ENCODE measurements around the gene LEF1. TPM values are rescaled to one million over a fixed set of nuclear protein-coding genes. Genes with fewer than 3 reads are reported as not detected.

The LEF1 gene
- total RNA-seq, 1 experiment from 2014 or later, result 0.79 TPM

DNA sequence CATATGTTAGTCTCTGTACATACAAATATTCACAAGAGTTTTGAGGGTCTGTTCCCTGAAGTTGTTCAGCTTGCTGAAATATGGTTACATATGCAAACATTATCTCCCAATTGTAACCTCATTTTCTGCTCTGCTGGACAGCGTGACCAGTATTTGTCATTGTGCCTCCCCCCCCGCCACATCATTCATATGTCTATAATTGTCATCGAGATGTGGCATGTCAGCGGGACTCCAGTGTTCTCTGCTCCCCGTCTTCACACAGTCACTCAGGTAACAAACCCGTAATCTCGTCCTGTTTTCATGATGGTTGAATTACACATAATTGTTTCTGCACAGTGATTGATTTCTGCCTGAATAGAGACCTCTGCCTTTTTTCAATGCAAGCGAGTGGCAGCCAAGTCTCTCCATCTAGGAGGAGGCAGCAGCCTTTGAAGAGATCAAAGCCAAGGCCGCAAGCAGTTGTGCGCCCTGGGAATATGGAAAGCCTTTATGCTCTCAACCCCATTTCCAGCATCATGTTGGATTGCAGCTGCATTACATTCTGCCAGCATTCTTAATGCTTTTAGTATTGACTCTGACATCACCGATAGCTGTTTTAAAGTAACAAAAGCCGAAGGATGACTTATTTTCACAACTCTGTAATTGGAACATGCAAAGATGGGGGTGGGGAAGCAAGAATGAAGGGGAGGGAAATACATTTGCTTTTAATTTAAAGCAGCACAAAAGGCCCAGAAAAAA lies 27.4 kb downstream of the LEF1 start (continued):
- TF ChIP-seq, protein P1, sequence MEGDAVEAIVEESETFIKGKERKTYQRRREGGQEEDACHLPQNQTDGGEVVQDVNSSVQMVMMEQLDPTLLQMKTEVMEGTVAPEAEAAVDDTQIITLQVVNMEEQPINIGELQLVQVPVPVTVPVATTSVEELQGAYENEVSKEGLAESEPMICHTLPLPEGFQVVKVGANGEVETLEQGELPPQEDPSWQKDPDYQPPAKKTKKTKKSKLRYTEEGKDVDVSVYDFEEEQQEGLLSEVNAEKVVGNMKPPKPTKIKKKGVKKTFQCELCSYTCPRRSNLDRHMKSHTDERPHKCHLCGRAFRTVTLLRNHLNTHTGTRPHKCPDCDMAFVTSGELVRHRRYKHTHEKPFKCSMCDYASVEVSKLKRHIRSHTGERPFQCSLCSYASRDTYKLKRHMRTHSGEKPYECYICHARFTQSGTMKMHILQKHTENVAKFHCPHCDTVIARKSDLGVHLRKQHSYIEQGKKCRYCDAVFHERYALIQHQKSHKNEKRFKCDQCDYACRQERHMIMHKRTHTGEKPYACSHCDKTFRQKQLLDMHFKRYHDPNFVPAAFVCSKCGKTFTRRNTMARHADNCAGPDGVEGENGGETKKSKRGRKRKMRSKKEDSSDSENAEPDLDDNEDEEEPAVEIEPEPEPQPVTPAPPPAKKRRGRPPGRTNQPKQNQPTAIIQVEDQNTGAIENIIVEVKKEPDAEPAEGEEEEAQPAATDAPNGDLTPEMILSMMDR (IDR thresholded peaks at IDR 0.05 in 2 of 3, conservative IDR thresholded peaks at IDR 0.05 in 1 of 3; ENCODE audit: borderline replicate concordance in 1 of 3, insufficient read depth in 1 of 3, low read depth in 2 of 3, low read length in 2 of 3), result no peak
- TF ChIP-seq RAD21 (IDR thresholded peaks at IDR 0.05; ENCODE audit: low read depth) (no peak), SIN3A (IDR thresholded peaks at IDR 0.05; ENCODE audit: low read depth) (no peak), ZFX (IDR thresholded peaks at IDR 0.05) (no peak), ZNF274 (IDR thresholded peaks at IDR 0.05; ENCODE audit: low read depth, low read length) (no peak), EZH2phosphoT487 (IDR thresholded peaks at IDR 0.05; ENCODE audit: borderline replicate concordance) (no peak)
- TF ChIP-seq, protein P2, sequence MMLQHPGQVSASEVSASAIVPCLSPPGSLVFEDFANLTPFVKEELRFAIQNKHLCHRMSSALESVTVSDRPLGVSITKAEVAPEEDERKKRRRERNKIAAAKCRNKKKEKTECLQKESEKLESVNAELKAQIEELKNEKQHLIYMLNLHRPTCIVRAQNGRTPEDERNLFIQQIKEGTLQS (IDR thresholded peaks at IDR 0.05), result no peak
- TF ChIP-seq, protein P3, sequence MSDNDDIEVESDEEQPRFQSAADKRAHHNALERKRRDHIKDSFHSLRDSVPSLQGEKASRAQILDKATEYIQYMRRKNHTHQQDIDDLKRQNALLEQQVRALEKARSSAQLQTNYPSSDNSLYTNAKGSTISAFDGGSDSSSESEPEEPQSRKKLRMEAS (IDR thresholded peaks at IDR 0.05), result no peak

DNA sequence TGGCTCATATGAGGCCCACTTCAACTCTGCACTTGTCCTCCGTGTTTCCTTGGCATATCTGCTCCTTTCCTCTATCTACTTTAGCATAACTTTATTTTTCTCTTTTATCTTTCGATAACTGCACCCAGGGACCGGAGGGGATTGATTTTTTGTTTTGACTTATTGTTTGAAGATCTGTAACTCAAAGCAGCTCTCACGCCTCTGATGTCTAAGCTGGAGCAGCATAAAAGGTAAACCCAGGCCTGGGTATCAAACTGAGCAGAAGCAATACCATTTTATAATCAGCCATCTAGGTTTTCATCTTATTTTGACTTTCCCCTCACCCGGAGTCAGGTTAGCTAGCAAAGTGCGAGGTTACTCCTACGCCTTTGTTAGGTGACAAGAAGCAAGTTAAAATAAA lies 28.4 kb downstream of the LEF1 start:
- no peak overlapping the region for H2AFZ ChIP-seq (ENCODE audit: low read depth, low read length, poor library complexity, severe bottlenecking)
- H3K9me2 ChIP-seq (ENCODE audit: insufficient read depth), result no peaks in the 10 kb centered on the region
- ATAC-seq (no peak), DNase-seq (ENCODE audit: low read depth, low spot score) (no peak)
- TF ChIP-seq POLR2A (IDR thresholded peaks at IDR 0.05; ENCODE audit: borderline replicate concordance, extremely low read depth, insufficient read depth, insufficient read length), result no peak
- TF ChIP-seq EZH2phosphoT487 (IDR thresholded peaks at IDR 0.05; ENCODE audit: borderline replicate concordance), result no peak
- no peak for TF ChIP-seq ELF1 (IDR thresholded peaks at IDR 0.05; ENCODE audit: borderline replicate concordance, low read depth)
- TF ChIP-seq SP1 (IDR thresholded peaks at IDR 0.05; ENCODE audit: low read depth), result no peak
- TF ChIP-seq, protein P4, sequence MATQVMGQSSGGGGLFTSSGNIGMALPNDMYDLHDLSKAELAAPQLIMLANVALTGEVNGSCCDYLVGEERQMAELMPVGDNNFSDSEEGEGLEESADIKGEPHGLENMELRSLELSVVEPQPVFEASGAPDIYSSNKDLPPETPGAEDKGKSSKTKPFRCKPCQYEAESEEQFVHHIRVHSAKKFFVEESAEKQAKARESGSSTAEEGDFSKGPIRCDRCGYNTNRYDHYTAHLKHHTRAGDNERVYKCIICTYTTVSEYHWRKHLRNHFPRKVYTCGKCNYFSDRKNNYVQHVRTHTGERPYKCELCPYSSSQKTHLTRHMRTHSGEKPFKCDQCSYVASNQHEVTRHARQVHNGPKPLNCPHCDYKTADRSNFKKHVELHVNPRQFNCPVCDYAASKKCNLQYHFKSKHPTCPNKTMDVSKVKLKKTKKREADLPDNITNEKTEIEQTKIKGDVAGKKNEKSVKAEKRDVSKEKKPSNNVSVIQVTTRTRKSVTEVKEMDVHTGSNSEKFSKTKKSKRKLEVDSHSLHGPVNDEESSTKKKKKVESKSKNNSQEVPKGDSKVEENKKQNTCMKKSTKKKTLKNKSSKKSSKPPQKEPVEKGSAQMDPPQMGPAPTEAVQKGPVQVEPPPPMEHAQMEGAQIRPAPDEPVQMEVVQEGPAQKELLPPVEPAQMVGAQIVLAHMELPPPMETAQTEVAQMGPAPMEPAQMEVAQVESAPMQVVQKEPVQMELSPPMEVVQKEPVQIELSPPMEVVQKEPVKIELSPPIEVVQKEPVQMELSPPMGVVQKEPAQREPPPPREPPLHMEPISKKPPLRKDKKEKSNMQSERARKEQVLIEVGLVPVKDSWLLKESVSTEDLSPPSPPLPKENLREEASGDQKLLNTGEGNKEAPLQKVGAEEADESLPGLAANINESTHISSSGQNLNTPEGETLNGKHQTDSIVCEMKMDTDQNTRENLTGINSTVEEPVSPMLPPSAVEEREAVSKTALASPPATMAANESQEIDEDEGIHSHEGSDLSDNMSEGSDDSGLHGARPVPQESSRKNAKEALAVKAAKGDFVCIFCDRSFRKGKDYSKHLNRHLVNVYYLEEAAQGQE (IDR thresholded peaks at IDR 0.05; ENCODE audit: low read depth), result no peak
- no peak for TF ChIP-seq POLR2AphosphoS5 (IDR thresholded peaks at IDR 0.05; ENCODE audit: low read depth, low read length)
- TF ChIP-seq, protein P3 (IDR thresholded peaks at IDR 0.05), result no peak
- TF ChIP-seq CBX3 (IDR thresholded peaks at IDR 0.05; ENCODE audit: low read depth), result no peak
- no peaks in the 10 kb centered on the region for H3K27me3 ChIP-seq (ENCODE audit: insufficient read depth, low read length)
- POLR2A ChIA-PET, result no interaction called here
- H3K9me3 ChIP-seq (ENCODE audit: control insufficient read depth in 1 of 2, insufficient read depth in 1 of 2, low read depth in 1 of 2, low read length in 2 of 2), result no peaks in the 10 kb centered on the region
- H3K27ac ChIP-seq (ENCODE audit: low read depth, low read length), result no peak overlapping the region
- H3K4me1 ChIP-seq (ENCODE audit: control insufficient read depth in 1 of 2, insufficient read depth in 2 of 2, low read length in 2 of 2), result peaks cover 0 to 5% of the 10 kb centered on the region in 2 experiments; a peak in 3 of 4 replicates
- H3K36me3 ChIP-seq (ENCODE audit: control insufficient read depth in 1 of 2, insufficient read depth in 2 of 2, low read length in 2 of 2), result no peaks in the 10 kb centered on the region
- H3K79me2 ChIP-seq (ENCODE audit: insufficient read depth, low read length), result no peaks in the 10 kb centered on the region
- no peak overlapping the region for H3K9ac ChIP-seq (ENCODE audit: low read length)
- BruUV-seq (replicated peaks), result no TSS peak
- H3K4me2 ChIP-seq (ENCODE audit: low read length), result no peak overlapping the region
- H4K20me1 ChIP-seq (ENCODE audit: insufficient read depth), result no peaks in the 10 kb centered on the region
- CTCF ChIA-PET, result no interaction called here
- intact Hi-C loops (cut with micrococcal nuclease), result no loop called here
- no peak overlapping the region for H3K4me3 ChIP-seq (replicated peaks in 1 of 2; ENCODE audit: low read depth in 1 of 2, low read length in 2 of 2)
- RAD21 ChIA-PET (ENCODE audit: low non-redundant PET in 1 of 2, low total read pairs in 2 of 2, uncharacterized antibody in 2 of 2, unreplicated experiment in 2 of 2), result no interaction called here
